Fibroblast of pulmonary artery (primary cell): ENCODE results near the gene MXD4.

Experiments used
- DNase-seq: peaks from one replicate; pipeline ENCODE4 v3.0.0-alpha.2; 2010; ENCODE audit warnings: low read depth
- H3K4me3 ChIP-seq: replicated peaks from 2 replicates; pipeline ENCODE4 v1.5.1; 2011; ENCODE audit warnings: low read depth, mild to moderate bottlenecking, control low read depth, low read length, moderate library complexity
- CTCF ChIP-seq: IDR thresholded peaks from 2 replicates; pipeline ENCODE4 v1.5.1; 2011; ENCODE audit warnings: mild to moderate bottlenecking, control low read depth, low read length, inconsistent platforms; ENCODE audit errors: missing control alignments

MXD4 gene

GRCh38 chr4:2249526-2250356, 12.2 kb downstream of the MXD4 start:
- TF ChIP-seq CTCF: no peak
- no peak for DNase-seq
- no peak overlapping the region for H3K4me3 ChIP-seq

GRCh38 chr4:2248821-2249261, 13.1 kb downstream of the MXD4 start:
- no peak for TF ChIP-seq CTCF
- DNase-seq: no peak
- no peak overlapping the region for H3K4me3 ChIP-seq

GRCh38 chr4:2248044-2248780, 13.7 kb downstream of the MXD4 start:
- no peak for TF ChIP-seq CTCF
- DNase-seq: no peak
- no peak overlapping the region for H3K4me3 ChIP-seq

- no peak for DNase-seq
- TF ChIP-seq CTCF: no peak
- H3K4me3 ChIP-seq: no peak overlapping the region
Observed at GRCh38 chr4:2247128-2248043, 14.5 kb downstream of the MXD4 start.

GRCh38 chr4:2246384-2247127, 15.4 kb downstream of the MXD4 start:
- no peak for TF ChIP-seq CTCF
- no peak overlapping the region for H3K4me3 ChIP-seq
- DNase-seq: no peak

- no peak overlapping the region for H3K4me3 ChIP-seq
- no peak for DNase-seq
- no peak for TF ChIP-seq CTCF
Observed at GRCh38 chr4:2245787-2246275, 16.1 kb downstream of the MXD4 start.
